ENCODE measurements around the gene PDXDC1. TPM values are rescaled to one million over a fixed set of nuclear protein-coding genes. Genes with fewer than 3 reads are reported as not detected.

The PDXDC1 gene
- total and polyA plus RNA-seq, 9 of the 15 experiments (the other 6 are each of a cell fraction or from before 2014, with no cell fraction given): 5.1 to 95.4 (median 45.8) TPM

DNA sequence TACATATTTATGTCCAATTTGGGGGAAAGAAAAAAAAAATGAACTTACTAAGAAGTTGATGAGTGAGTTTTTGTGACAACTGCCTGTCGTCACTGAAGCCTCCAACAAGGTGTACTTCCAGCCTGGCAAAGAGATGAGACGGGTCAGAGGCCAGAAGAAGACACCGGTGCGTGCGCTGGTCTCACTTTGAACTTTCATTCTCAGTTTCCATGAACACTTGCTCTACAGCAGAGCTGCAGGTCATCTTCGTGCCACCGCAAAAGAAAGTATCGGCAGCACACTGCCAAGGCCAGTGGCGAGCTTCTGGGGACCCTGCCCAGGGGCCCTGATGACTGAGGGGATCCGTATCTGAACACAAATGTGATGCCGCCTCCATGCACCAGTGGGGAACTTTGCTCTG lies 69.5 kb downstream of the PDXDC1 start:
- H3K27me3 ChIP-seq (ENCODE audit: control insufficient read depth in 2 of 2, insufficient read depth in 2 of 2, low read length in 2 of 2): no peaks in the 10 kb centered on the region
- intact Hi-C loops (cut with micrococcal nuclease): no loop called here
- FAIRE-seq (no peak), ATAC-seq (no peak), DNase-seq (ENCODE audit: extremely low read depth in 1 of 4, low spot score in 3 of 4) (no peak)
- H4K20me1 ChIP-seq (replicated peaks; ENCODE audit: control insufficient read depth, insufficient read depth, low read length): peaks cover 4% of the 10 kb centered on the region; the same call in 1 of the 2 replicates
- BruUV-seq (replicated peaks): no TSS peak
- ChIA-PET CTCF (ENCODE audit: low intra/inter-chr PET ratio) (no interaction called here), POLR2A (no interaction called here)
- no peaks in the 10 kb centered on the region for H3K79me2 ChIP-seq (ENCODE audit: control insufficient read depth, insufficient read depth, low read length)
- H3K4me3 ChIP-seq: no peak overlapping the region
- H3K36me3 ChIP-seq (ENCODE audit: control insufficient read depth, insufficient read depth, low read length): peaks cover 32% of the 10 kb centered on the region; the same call in 2 of the 3 replicates
- H2AFZ ChIP-seq (ENCODE audit: low read depth, low read length): no peak overlapping the region
- no peak overlapping the region for H3K27ac ChIP-seq (ENCODE audit: extremely low read depth, low read depth, low read length)
- H3K9me1 ChIP-seq (ENCODE audit: control insufficient read depth, insufficient read depth, low read length): no peaks in the 10 kb centered on the region
- H3K4me2 ChIP-seq (ENCODE audit: insufficient read depth, low read length): no peak overlapping the region
- no peaks in the 10 kb centered on the region for H3K9me3 ChIP-seq (replicated peaks; ENCODE audit: control insufficient read depth, insufficient read depth, low read depth, low read length)
- H3K9ac ChIP-seq (ENCODE audit: insufficient read depth in 1 of 2, low read depth in 2 of 2, low read length in 2 of 2): no peak overlapping the region
- peaks cover 8 to 9% of the 10 kb centered on the region in 2 experiments; a peak in 4 of 5 replicates for H3K4me1 ChIP-seq (replicated peaks in 1 of 2; ENCODE audit: control insufficient read depth in 2 of 2, insufficient read depth in 2 of 2, low read length in 2 of 2)
- WGBS (ENCODE audit: insufficient coverage, low coverage, missing lambda C conversion rate): 94% methylated on average over 11 of the region's 11 CpGs
- in situ Hi-C loops (cut with MboI): no loop called here
- TF ChIP-seq BRD4 (IDR thresholded peaks at IDR 0.05): no peak
- TF ChIP-seq, protein P1, sequence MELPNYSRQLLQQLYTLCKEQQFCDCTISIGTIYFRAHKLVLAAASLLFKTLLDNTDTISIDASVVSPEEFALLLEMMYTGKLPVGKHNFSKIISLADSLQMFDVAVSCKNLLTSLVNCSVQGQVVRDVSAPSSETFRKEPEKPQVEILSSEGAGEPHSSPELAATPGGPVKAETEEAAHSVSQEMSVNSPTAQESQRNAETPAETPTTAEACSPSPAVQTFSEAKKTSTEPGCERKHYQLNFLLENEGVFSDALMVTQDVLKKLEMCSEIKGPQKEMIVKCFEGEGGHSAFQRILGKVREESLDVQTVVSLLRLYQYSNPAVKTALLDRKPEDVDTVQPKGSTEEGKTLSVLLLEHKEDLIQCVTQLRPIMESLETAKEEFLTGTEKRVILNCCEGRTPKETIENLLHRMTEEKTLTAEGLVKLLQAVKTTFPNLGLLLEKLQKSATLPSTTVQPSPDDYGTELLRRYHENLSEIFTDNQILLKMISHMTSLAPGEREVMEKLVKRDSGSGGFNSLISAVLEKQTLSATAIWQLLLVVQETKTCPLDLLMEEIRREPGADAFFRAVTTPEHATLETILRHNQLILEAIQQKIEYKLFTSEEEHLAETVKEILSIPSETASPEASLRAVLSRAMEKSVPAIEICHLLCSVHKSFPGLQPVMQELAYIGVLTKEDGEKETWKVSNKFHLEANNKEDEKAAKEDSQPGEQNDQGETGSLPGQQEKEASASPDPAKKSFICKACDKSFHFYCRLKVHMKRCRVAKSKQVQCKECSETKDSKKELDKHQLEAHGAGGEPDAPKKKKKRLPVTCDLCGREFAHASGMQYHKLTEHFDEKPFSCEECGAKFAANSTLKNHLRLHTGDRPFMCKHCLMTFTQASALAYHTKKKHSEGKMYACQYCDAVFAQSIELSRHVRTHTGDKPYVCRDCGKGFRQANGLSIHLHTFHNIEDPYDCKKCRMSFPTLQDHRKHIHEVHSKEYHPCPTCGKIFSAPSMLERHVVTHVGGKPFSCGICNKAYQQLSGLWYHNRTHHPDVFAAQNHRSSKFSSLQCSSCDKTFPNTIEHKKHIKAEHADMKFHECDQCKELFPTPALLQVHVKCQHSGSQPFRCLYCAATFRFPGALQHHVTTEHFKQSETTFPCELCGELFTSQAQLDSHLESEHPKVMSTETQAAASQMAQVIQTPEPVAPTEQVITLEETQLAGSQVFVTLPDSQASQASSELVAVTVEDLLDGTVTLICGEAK (IDR thresholded peaks at IDR 0.05): no peak
- TF ChIP-seq, protein P1 (CRISPR knock-in tag; IDR thresholded peaks at IDR 0.05): no peak
- TF ChIP-seq, protein P2, sequence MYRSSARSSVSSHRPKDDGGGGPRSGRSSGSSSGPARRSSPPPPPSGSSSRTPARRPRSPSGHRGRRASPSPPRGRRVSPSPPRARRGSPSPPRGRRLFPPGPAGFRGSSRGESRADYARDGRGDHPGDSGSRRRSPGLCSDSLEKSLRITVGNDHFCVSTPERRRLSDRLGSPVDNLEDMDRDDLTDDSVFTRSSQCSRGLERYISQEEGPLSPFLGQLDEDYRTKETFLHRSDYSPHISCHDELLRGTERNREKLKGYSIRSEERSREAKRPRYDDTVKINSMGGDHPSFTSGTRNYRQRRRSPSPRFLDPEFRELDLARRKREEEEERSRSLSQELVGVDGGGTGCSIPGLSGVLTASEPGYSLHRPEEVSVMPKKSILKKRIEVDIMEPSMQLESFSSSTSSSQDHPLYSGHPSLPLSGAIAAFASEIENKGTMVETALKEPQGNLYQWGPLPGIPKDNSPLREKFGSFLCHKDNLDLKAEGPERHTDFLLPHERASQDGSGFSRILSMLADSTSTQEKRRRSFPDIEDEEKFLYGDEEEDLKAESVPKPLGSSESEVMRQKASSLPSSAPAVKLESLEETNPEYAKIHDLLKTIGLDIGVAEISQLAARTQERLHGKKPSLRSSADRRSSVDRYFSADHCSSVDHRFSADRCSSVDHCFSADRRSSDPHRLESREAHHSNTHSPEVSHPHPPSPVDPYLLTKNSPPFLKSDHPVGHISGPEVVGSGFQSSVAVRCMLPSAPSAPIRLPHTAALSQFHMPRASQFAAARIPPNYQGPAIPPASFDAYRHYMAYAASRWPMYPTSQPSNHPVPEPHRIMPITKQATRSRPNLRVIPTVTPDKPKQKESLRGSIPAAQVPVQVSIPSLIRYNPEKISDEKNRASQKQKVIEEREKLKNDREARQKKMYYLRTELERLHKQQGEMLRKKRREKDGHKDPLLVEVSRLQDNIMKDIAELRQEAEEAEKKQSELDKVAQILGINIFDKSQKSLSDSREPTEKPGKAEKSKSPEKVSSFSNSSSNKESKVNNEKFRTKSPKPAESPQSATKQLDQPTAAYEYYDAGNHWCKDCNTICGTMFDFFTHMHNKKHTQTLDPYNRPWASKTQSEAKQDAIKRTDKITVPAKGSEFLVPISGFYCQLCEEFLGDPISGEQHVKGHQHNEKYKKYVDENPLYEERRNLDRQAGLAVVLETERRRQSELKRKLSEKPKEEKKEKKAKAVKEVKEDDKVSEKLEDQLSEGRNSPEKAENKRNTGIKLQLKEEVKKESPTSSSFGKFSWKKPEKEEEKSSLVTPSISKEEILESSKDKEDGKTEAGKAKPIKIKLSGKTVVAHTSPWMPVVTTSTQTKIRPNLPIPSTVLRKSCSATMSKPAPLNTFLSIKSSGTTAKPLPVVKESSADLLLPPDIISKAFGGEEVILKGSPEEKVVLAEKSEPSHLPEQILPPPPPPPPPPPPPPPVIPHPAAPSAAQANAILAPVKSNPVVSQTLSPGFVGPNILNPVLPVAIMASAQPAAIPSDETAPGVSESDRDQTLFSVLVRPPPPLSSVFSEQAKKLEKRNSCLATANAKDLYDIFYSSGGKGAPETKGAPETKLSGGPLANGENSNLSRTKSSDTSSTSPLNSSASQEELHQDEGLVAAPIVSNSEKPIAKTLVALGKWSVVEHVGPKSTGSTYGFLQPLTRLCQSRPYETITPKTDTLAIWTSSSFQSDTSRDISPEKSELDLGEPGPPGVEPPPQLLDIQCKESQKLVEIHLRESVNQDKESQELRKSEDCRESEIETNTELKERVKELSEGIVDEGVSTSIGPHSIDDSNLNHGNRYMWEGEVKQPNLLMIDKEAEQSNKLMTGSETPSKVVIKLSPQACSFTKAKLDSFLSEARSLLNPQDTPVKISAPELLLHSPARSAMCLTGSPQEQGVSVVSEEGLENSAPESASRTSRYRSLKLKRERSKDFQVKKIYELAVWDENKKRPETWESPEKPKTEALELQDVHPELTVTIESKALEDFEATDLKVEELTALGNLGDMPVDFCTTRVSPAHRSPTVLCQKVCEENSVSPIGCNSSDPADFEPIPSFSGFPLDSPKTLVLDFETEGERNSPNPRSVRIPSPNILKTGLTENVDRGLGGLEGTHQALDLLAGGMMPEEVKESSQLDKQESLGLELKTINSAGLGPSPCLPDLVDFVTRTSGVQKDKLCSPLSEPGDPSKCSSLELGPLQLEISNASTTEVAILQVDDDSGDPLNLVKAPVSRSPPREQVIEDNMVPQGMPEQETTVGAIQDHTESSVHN (IDR thresholded peaks at IDR 0.05; ENCODE audit: borderline replicate concordance in 1 of 2, low read depth in 1 of 2): no peak

All from K562 (cell line).